HepG2 (cell line): ENCODE measurements around the gene LRRN4CL. TPM values are rescaled to one million over a fixed set of nuclear protein-coding genes. Genes with fewer than 3 reads are reported as not detected.

Experiments used
- ETV6 ChIP-seq: sonication (generic); formaldehyde crosslinking; conservative IDR thresholded peaks from 2 replicates; pipeline ENCODE4 v1.4.0; 2020; ENCODE audit warnings: missing genetic modification reagents
- GABPB1 ChIP-seq: IDR thresholded peaks from 2 replicates; pipeline ENCODE4 v1.6.1; 2016; ENCODE audit warnings: mild to moderate bottlenecking, missing genetic modification reagents, moderate library complexity, missing compliant biosample characterization
- GFI1 ChIP-seq: sonication (generic); formaldehyde crosslinking; IDR thresholded peaks from 2 replicates; pipeline ENCODE4 v1.5.0; 2020; ENCODE audit warnings: missing genetic modification reagents, mild to moderate bottlenecking, borderline replicate concordance
- GLI4 ChIP-seq: sonication (generic); formaldehyde crosslinking; IDR thresholded peaks from 2 replicates; pipeline ENCODE4 v1.5.1; 2020; ENCODE audit warnings: missing genetic modification reagents, mild to moderate bottlenecking, moderate library complexity, borderline replicate concordance
- GMEB2 ChIP-seq: IDR thresholded peaks from 2 replicates; pipeline ENCODE4 v1.6.1; 2016; ENCODE audit warnings: missing biosample characterization, missing genetic modification reagents, low read depth
- JARID2 ChIP-seq: sonication (generic); formaldehyde crosslinking; IDR thresholded peaks from 2 replicates; pipeline ENCODE4 v1.8.1; 2023; ENCODE audit warnings: missing genetic modification reagents, inconsistent platforms; ENCODE audit not compliant: insufficient replicate concordance
- KDM5A ChIP-seq: fragments of 200-600 bp; sonication (generic); IDR thresholded peaks from 2 replicates; pipeline ENCODE4 v1.7.0; 2018; ENCODE audit warnings: antibody characterized with exemption, mild to moderate bottlenecking, low read length, borderline replicate concordance
- MYNN ChIP-seq: sonication (generic); formaldehyde crosslinking; IDR thresholded peaks from 2 replicates; pipeline ENCODE4 v1.4.0; 2020; ENCODE audit warnings: mild to moderate bottlenecking, low read depth, missing genetic modification reagents
- NFYB ChIP-seq: sonication (generic); formaldehyde crosslinking; IDR thresholded peaks from 2 replicates; pipeline ENCODE4 v1.4.0; 2020; ENCODE audit warnings: missing genetic modification reagents
- NPAS2 ChIP-seq: sonication (generic); formaldehyde crosslinking; IDR thresholded peaks from 2 replicates; pipeline ENCODE4 v1.8.0; 2022; ENCODE audit warnings: mild to moderate bottlenecking, missing genetic modification reagents, borderline replicate concordance
- RAD51 ChIP-seq: fragments of 450-650 bp; IDR thresholded peaks from 2 replicates; pipeline ENCODE4 v1.6.1; 2016; ENCODE audit warnings: borderline replicate concordance
- REPIN1 ChIP-seq: sonication (generic); formaldehyde crosslinking; IDR thresholded peaks from 2 replicates; pipeline ENCODE4 v1.8.0; 2022; ENCODE audit warnings: missing genetic modification reagents, low read depth, mild to moderate bottlenecking, borderline replicate concordance
- SKI ChIP-seq: fragments of 450-650 bp; IDR thresholded peaks from one replicate; pipeline ENCODE4 v1.6.1; 2018; ENCODE audit warnings: mild to moderate bottlenecking; ENCODE audit not compliant: partially characterized antibody
- TERF1 ChIP-seq: sonication (generic); formaldehyde crosslinking; IDR thresholded peaks from 2 replicates; pipeline ENCODE4 v1.8.0; 2022; ENCODE audit warnings: mild to moderate bottlenecking, missing genetic modification reagents, moderate library complexity
- TFDP2 ChIP-seq: sonication (generic); formaldehyde crosslinking; IDR thresholded peaks from 2 replicates; pipeline ENCODE4 v1.4.0; 2020; ENCODE audit warnings: missing genetic modification reagents
- WIZ ChIP-seq: sonication (generic); formaldehyde crosslinking; IDR thresholded peaks from 2 replicates; pipeline ENCODE4 v1.5.1; 2020; ENCODE audit warnings: mild to moderate bottlenecking, missing genetic modification reagents
- ZFP36L1 ChIP-seq: sonication (generic); formaldehyde crosslinking; IDR thresholded peaks from 2 replicates; pipeline ENCODE4 v1.8.0; 2022; ENCODE audit warnings: mild to moderate bottlenecking, missing genetic modification reagents, moderate library complexity
- ZFY ChIP-seq: sonication (generic); formaldehyde crosslinking; IDR thresholded peaks from 2 replicates; pipeline ENCODE4 v1.4.0; 2020; ENCODE audit warnings: missing genetic modification reagents
- ZNF550 ChIP-seq: sonication (generic); formaldehyde crosslinking; IDR thresholded peaks from 2 replicates; pipeline ENCODE4 v1.4.0; 2020; ENCODE audit warnings: mild to moderate bottlenecking, missing genetic modification reagents, borderline replicate concordance
- ZNF607 ChIP-seq: sonication (generic); formaldehyde crosslinking; IDR thresholded peaks from 2 replicates; pipeline ENCODE4 v1.5.1; 2020; ENCODE audit warnings: missing genetic modification reagents, mild to moderate bottlenecking, borderline replicate concordance
- ZNF670 ChIP-seq: sonication (generic); formaldehyde crosslinking; IDR thresholded peaks from 2 replicates; pipeline ENCODE4 v1.8.0; 2022; ENCODE audit warnings: mild to moderate bottlenecking, missing genetic modification reagents, borderline replicate concordance
- ZNF784 ChIP-seq: sonication (generic); formaldehyde crosslinking; IDR thresholded peaks from 2 replicates; pipeline ENCODE4 v1.5.1; 2020; ENCODE audit warnings: missing genetic modification reagents, mild to moderate bottlenecking, borderline replicate concordance
- polyA plus RNA-seq, 8 experiments: library from polyadenylated mRNA; depleted of rRNA in 3 of 8; stranded (reverse) in 7 of 8; unstranded in 1 of 8; fragments of >200 nt; fragmentation: Illumina TruSeq in 4 of 8; extraction: Trizol in 4 of 8; gene quantifications; 2 replicates each; pipeline versions ENCODE4 v1.2.1 to v1.2.3, GENCODE V29; 2011 to 2016; ENCODE audit warnings: low read depth in 4 of 8, missing spikeins in 1 of 8, mixed read lengths in 1 of 8; ENCODE audit not compliant: insufficient read depth in 1 of 8
- total RNA-seq, 5 experiments: library from RNA; depleted of rRNA; stranded (reverse); fragments of >200 nt; fragmentation: Illumina TruSeq; extraction: Trizol; gene quantifications; 2 replicates each; pipeline ENCODE4 v1.2.3, GENCODE V29; 2016; ENCODE audit warnings: low read depth in 1 of 5
- TF ChIP-seq, protein P1 (sequence below): sonication (generic); formaldehyde crosslinking; IDR thresholded peaks from 2 replicates; pipeline ENCODE4 v1.4.0; 2020; ENCODE audit warnings: missing genetic modification reagents, borderline replicate concordance

LRRN4CL gene
- total and polyA plus RNA-seq, 2 of the 13 experiments (the other 11 are each of a cell fraction or from before 2014, with no cell fraction given) = 0.11 TPM; not detected in 1

DNA sequence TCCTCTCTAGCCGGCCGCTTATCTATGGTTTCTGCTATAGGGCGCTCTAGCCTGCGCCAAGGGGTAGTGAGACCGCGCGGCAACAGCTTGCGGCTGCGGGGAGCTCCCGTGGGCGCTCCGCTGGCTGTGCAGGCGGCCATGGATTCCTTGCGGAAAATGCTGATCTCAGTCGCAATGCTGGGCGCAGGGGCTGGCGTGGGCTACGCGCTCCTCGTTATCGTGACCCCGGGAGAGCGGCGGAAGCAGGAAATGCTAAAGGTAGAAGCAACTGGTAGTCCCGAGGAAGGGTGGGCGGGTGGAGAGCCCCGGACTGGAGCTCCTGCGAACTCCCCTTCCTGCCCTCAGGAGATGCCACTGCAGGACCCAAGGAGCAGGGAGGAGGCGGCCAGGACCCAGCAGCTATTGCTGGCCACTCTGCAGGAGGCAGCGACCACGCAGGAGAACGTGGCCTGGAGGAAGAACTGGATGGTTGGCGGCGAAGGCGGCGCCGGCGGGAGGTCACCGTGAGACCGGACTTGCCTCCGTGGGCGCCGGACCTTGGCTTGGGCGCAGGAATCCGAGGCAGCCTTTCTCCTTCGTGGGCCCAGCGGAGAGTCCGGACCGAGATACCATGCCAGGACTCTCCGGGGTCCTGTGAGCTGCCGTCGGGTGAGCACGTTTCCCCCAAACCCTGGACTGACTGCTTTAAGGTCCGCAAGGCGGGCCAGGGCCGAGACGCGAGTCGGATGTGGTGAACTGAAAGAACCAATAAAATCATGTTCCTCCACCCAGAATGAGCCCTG, 17.5 kb downstream of the LRRN4CL start, which contains the start of the genes LBHD1 and UQCC3 (continued):
- TF ChIP-seq TERF1 = no peak
- TF ChIP-seq RAD51 = no peak
- TF ChIP-seq ETV6 (CRISPR knock-in tag) = no peak
- peak; percentile 35; the same call in 1 of the 2 replicates for TF ChIP-seq NFYB
- TF ChIP-seq MYNN (CRISPR knock-in tag) = no peak; the same call in 1 of the 2 replicates
- peak; percentile 17 for TF ChIP-seq JARID2 (CRISPR knock-in tag)
- peak; percentile 93; the same call in 1 of the 2 replicates for TF ChIP-seq ZNF550 (CRISPR knock-in tag)
- peak; percentile 92 for TF ChIP-seq GABPB1 (CRISPR knock-in tag)
- no peak for TF ChIP-seq ZNF784 (CRISPR knock-in tag)
- peak; percentile 38; the same call in 1 of the 2 replicates for TF ChIP-seq ZFY (CRISPR knock-in tag)
- no peak; the same call in 1 of the 2 replicates for TF ChIP-seq ZNF607 (CRISPR knock-in tag)
- no peak for TF ChIP-seq SKI
- TF ChIP-seq GMEB2 (CRISPR knock-in tag) = 0 out of 2 replicates have a peak, but pooled peaks have one; percentile 38
- no peak for TF ChIP-seq GLI4 (CRISPR knock-in tag)
- 0 out of 2 replicates have a peak, but pooled peaks have one; percentile 2 for TF ChIP-seq ZNF670 (CRISPR knock-in tag)
- peak; percentile 70; the same call in 1 of the 2 replicates for TF ChIP-seq GFI1 (CRISPR knock-in tag)
- peak; percentile 84 for TF ChIP-seq WIZ (CRISPR knock-in tag)
- TF ChIP-seq, protein P1, sequence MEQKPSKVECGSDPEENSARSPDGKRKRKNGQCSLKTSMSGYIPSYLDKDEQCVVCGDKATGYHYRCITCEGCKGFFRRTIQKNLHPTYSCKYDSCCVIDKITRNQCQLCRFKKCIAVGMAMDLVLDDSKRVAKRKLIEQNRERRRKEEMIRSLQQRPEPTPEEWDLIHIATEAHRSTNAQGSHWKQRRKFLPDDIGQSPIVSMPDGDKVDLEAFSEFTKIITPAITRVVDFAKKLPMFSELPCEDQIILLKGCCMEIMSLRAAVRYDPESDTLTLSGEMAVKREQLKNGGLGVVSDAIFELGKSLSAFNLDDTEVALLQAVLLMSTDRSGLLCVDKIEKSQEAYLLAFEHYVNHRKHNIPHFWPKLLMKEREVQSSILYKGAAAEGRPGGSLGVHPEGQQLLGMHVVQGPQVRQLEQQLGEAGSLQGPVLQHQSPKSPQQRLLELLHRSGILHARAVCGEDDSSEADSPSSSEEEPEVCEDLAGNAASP (CRISPR knock-in tag) = 0 out of 2 replicates have a peak, but pooled peaks have one; percentile 12
- TF ChIP-seq TFDP2 (CRISPR knock-in tag) = peak; percentile 59
- TF ChIP-seq ZFP36L1 (CRISPR knock-in tag) = 0 out of 2 replicates have a peak, but pooled peaks have one; percentile 36
- no peak for TF ChIP-seq NPAS2 (CRISPR knock-in tag)
- peak; percentile 86 for TF ChIP-seq KDM5A
- TF ChIP-seq REPIN1 (CRISPR knock-in tag) = no peak
